ENCODE results near the gene PSTPIP1.

Gene PSTPIP1

DNA sequence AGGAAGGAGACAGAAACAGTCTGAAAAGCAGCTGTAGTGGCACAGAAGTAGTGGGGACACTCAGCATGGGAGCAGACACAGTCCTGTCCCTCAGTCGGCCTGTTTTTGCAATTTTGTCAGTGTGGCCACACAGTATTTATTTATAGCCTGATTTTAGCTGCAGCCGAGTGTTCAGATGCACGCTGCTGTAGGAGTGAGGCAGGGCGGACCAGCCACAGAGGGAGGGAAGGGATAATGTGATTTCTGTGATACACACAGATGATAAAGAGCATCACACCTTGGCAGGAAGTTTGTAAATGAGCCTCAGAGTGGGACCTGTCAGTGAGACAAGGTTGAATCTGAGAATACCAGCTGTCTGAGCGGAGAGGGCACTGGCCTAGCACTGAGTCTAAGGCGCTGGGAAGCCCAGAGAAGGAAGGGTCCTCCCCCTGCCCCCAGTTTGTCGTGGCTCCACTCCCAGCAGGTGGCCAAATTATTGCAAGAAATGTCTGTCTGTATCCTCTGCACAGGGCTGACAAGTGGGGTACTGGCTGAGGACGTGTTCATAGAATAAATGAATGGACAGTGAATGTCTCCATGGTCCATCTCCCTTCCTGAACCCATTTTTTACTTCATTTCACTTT, 3.8 kb downstream of the PSTPIP1 start:
- TF ChIP-seq, protein P1, sequence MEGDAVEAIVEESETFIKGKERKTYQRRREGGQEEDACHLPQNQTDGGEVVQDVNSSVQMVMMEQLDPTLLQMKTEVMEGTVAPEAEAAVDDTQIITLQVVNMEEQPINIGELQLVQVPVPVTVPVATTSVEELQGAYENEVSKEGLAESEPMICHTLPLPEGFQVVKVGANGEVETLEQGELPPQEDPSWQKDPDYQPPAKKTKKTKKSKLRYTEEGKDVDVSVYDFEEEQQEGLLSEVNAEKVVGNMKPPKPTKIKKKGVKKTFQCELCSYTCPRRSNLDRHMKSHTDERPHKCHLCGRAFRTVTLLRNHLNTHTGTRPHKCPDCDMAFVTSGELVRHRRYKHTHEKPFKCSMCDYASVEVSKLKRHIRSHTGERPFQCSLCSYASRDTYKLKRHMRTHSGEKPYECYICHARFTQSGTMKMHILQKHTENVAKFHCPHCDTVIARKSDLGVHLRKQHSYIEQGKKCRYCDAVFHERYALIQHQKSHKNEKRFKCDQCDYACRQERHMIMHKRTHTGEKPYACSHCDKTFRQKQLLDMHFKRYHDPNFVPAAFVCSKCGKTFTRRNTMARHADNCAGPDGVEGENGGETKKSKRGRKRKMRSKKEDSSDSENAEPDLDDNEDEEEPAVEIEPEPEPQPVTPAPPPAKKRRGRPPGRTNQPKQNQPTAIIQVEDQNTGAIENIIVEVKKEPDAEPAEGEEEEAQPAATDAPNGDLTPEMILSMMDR (IDR thresholded peaks at IDR 0.05; ENCODE audit: low read depth, low read length), result no peak
- H3K4me3 ChIP-seq (ENCODE audit: low read depth, low read length), result no peak overlapping the region
- in situ Hi-C loops (cut with HindIII; ENCODE audit: low sequenced_read_pairs), result no loop called here
- DNase-seq (ENCODE audit: low read depth, low spot score), result no peak

DNA sequence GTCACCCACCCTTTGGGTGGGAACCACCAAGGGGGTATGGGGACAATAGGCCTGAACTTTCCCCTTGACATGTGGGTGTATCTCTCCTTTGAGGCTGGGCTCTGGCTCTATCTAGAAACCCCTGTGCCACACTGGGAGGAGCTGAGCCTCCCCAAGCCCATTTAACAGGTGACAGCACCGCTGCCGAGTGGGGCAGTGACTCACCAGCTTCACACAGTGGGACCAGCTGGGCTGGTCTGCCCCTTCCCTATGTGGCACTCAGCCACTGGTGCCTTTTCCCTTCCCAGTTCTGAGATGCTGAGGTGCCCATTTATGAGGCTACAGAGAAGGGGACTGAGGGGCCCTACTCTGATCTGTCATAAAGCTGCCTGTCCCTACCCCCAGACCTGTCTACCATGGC, 5.1 kb downstream of the PSTPIP1 start:
- TF ChIP-seq, protein P1 (IDR thresholded peaks at IDR 0.05; ENCODE audit: low read depth, low read length), result no peak
- no peak for DNase-seq (ENCODE audit: low read depth, low spot score)
- in situ Hi-C loops (cut with HindIII; ENCODE audit: low sequenced_read_pairs), result no loop called here
- H3K4me3 ChIP-seq (ENCODE audit: low read depth, low read length), result no peak overlapping the region

DNA sequence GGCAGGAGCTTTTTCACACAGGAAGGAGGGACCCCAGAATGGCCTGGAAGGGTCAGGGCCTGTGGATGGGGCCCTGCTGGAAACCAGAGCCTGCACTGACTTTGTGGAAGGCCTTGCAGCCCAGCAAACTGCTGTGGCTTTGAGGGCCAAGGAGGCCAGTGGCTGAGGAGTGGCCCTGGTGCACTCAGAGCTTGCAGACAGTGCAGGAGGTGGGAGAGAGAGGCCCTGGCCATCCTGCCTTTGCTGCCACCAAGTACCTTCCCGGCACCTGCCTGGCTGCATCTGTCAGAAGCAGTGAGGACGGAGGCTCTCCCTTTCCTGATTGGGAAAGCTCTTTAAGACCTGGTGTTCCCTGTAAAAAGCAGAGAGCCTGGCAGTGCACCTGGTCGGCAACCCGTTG, 6.4 kb downstream of the PSTPIP1 start:
- in situ Hi-C loops (cut with HindIII; ENCODE audit: low sequenced_read_pairs), result no loop called here
- TF ChIP-seq, protein P1 (IDR thresholded peaks at IDR 0.05; ENCODE audit: low read depth, low read length), result no peak
- DNase-seq (ENCODE audit: low read depth, low spot score), result no peak
- no peak overlapping the region for H3K4me3 ChIP-seq (ENCODE audit: low read depth, low read length)

DNA sequence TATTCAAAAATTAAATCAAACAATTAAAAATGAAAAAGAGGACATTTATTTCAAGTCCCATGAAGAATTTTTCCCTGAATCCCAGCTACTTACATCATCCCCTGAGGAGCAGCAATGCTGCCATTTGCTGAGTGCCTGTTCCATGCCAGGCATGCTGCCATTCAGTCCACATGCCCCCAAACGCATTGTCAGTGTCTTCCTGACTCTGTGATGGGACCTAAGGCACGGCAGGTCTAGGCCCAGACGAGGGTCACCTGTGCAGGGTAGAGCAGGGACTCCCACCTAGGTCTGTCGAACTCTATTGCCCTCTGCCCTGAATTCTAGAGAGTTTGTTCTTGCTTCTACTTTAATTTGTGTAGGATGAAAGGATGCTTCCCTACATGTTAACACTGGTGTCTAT, 7.0 kb downstream of the PSTPIP1 start:
- H3K4me3 ChIP-seq (ENCODE audit: low read depth, low read length), result no peak overlapping the region
- TF ChIP-seq, protein P1 (IDR thresholded peaks at IDR 0.05; ENCODE audit: low read depth, low read length), result no peak
- in situ Hi-C loops (cut with HindIII; ENCODE audit: low sequenced_read_pairs), result no loop called here
- DNase-seq (ENCODE audit: low read depth, low spot score), result no peak

DNA sequence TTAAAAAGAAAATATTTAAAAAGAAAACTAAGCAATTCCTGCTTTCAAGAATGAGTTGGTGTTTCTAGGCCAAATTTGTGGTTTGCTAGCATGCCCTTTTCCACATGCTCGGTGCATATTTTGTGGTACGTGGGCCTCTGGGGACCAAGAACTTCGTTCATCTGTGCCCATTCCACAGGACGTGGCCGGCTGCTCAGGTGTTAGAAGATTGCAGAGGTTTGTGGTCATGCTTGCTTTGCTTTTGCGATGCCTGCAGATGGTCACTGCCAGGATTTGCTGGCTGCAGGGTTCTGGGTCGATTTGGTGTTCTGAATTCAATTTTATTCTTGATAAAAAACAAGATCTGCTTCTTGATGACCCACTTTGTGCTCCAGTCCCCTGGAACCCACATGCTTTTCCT, 7.5 kb downstream of the PSTPIP1 start:
- DNase-seq (ENCODE audit: low read depth, low spot score), result no peak
- in situ Hi-C loops (cut with HindIII; ENCODE audit: low sequenced_read_pairs), result no loop called here
- no peak overlapping the region for H3K4me3 ChIP-seq (ENCODE audit: low read depth, low read length)
- TF ChIP-seq, protein P1 (IDR thresholded peaks at IDR 0.05; ENCODE audit: low read depth, low read length), result no peak

DNA sequence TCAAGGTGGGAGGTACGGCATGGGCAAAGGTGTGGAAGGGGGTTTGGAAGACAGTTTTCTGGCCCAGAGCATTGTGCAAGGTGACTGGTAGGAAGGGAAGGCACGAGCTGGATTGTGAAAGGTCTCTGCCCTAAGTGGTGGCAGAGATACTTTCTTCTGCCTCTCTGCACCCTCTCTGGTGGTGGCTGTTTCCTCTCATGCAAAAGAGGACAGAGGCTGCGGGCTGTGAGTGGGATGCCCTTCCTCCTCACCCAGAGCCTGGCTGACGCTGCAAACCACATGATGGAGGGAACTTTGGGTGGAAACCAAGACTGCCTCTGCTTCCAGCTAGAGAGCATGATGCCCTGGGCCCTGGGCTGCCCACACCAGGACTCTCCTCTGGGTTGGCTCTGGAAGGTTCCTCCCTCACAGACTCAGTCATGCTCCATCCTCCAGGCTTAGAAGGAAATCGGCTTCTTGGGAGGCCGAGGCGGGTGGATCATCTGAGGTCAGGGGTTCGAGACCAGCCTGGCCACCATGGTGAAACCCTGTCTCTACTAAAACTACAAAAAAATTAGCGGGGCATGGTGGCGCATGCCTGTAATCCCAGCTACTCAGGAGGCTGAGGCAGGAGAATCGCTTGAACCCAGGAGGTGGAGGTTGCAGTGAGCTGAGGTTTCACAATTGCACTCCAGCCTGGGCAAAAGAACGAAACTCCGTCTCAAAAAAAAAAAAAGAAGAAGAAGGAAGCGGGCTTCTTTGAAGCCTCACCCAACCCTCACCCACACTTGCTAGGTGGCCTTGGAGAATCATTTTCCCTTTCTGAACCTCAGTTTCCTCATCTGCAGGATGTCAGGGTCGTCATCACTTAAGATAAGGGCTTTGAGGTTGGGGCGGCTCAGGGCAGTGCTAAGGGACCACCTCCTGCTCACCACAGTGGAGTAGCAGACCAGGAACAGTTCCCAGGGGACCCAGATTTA, 8.3 kb downstream of the PSTPIP1 start:
- in situ Hi-C loops (cut with HindIII; ENCODE audit: low sequenced_read_pairs), result no loop called here
- no peak overlapping the region for H3K4me3 ChIP-seq (ENCODE audit: low read depth, low read length)
- TF ChIP-seq, protein P1 (IDR thresholded peaks at IDR 0.05; ENCODE audit: low read depth, low read length), result no peak
- no peak for DNase-seq (ENCODE audit: low read depth, low spot score)

Data from astrocyte of the spinal cord (primary cell).